Pulmonary artery endothelial cell (primary cell): ENCODE measurements around the gene TOLLIP. TPM values are rescaled to one million over a fixed set of nuclear protein-coding genes. Genes with fewer than 3 reads are reported as not detected.
"Not testable (repeated sequence)": the region's sequence is repeated elsewhere in the genome, so short reads cannot be mapped to it uniquely, and the experiment has no call there.

Source experiments
- DNase-seq: peaks from one replicate; pipeline ENCODE4 v3.0.0-alpha.2; 2011; ENCODE audit warnings: low read depth, low spot score
- total RNA-seq: library from RNA; depleted of rRNA; stranded (reverse); fragments of >200 nt; gene quantifications from 2 replicates; pipeline ENCODE4 v1.2.3, GENCODE V29; 2014

Gene TOLLIP
- total RNA-seq, 1 donor from 2014 or later, result 26.0 TPM

- DNase-seq, result not testable (repeated sequence)
Measured at GRCh38 chr11:1248951-1249350, 60.5 kb downstream of the TOLLIP start.

- DNase-seq, result not testable (repeated sequence)
Measured at GRCh38 chr11:1247026-1247425, 62.4 kb downstream of the TOLLIP start.

GRCh38 chr11:1246301-1246700 lies 63.1 kb downstream of the TOLLIP start:
- not testable (repeated sequence) for DNase-seq

- DNase-seq, result not testable (repeated sequence)
Measured at GRCh38 chr11:1245717-1246116, 63.7 kb downstream of the TOLLIP start.

GRCh38 chr11:1244557-1244956 lies 64.9 kb downstream of the TOLLIP start:
- not testable (repeated sequence) for DNase-seq

GRCh38 chr11:1243521-1243920 lies 65.9 kb downstream of the TOLLIP start:
- DNase-seq, result not testable (repeated sequence)

- not testable (repeated sequence) for DNase-seq
Measured at GRCh38 chr11:1242751-1243150, 66.7 kb downstream of the TOLLIP start.

GRCh38 chr11:1242289-1242688 lies 67.1 kb downstream of the TOLLIP start:
- DNase-seq, result no peak

GRCh38 chr11:1241706-1242105 lies 67.7 kb downstream of the TOLLIP start:
- DNase-seq, result no peak

- no peak for DNase-seq
Measured at GRCh38 chr11:1240771-1241170, 68.7 kb downstream of the TOLLIP start.

- DNase-seq, result no peak
Measured at GRCh38 chr11:1239596-1240205, 69.7 kb downstream of the TOLLIP start.

- DNase-seq, result no peak
Measured at GRCh38 chr11:1238767-1239595, 70.5 kb downstream of the TOLLIP start.

GRCh38 chr11:1237851-1238250 lies 71.6 kb downstream of the TOLLIP start:
- no peak for DNase-seq

- DNase-seq, result no peak
Measured at GRCh38 chr11:1237128-1237580, 72.3 kb downstream of the TOLLIP start.

GRCh38 chr11:1236316-1237127 lies 72.9 kb downstream of the TOLLIP start:
- no peak for DNase-seq

- no peak for DNase-seq
Measured at GRCh38 chr11:1235901-1236315, 73.5 kb downstream of the TOLLIP start.

- no peak for DNase-seq
Measured at GRCh38 chr11:1235306-1235900, 74.0 kb downstream of the TOLLIP start.

GRCh38 chr11:1234771-1235305 lies 74.6 kb downstream of the TOLLIP start:
- DNase-seq, result no peak

GRCh38 chr11:1234054-1234720 lies 75.2 kb downstream of the TOLLIP start:
- DNase-seq, result no peak

- DNase-seq, result no peak
Measured at GRCh38 chr11:1233351-1234053, 75.9 kb downstream of the TOLLIP start.
